Superior temporal gyrus (tissue), 1 donor: ENCODE measurements around the gene CPM.
"Not testable (repeated sequence)": the region's sequence is repeated elsewhere in the genome, so short reads cannot be mapped to it uniquely, and the experiment has no call there.

Experiments
- DNase-seq: peaks from one replicate; pipeline ENCODE4 v3.0.0-alpha.2; 2016; ENCODE audit errors: extremely low spot score

CPM gene

GRCh38 chr12:68851592-68852306 is 81.2 kb downstream of the CPM start:
- peak; percentile 50 for DNase-seq

GRCh38 chr12:68850390-68850789 is 82.6 kb downstream of the CPM start:
- DNase-seq = no peak

DNA sequence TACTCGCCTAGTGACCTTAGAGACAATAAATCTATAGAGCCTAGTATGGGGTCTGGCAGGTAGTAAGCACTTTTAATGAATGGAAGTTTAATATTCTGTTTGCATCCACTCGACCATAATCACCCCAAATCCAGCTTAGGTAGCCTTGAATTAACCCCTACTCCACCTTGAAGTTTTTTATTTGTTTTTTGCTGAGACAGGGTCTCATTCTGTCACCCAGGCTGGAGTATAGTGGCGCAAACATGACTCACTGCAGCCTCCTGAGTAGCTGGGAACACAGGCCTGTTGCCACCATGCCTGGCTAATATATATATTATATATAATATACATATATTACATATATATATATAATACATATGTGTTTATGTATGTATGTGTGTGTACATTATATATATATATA is 86.2 kb downstream of the CPM start:
- no peak for DNase-seq

GRCh38 chr12:68844788-68845695 is 87.9 kb downstream of the CPM start:
- DNase-seq = no peak

DNA sequence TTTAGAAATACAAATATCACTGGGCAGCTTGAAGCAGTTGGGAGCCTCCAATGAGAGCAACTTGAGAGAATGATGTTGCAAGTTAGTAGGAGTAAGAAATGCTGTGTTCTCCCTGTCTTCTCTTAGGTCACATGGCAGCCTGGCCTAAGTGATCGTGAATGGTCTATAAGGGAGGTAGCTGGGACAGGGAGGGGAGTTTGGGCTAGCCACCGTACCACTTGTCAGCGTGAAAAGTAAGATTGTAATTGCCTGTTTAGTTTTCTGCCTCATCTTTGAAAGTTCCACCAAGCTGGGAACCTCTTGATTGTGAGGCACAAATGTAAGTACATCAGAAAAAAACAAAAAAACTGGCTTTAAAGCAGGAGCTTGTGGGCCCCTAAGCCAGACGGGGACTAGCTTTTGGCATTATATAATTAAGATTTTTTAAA is 88.6 kb downstream of the CPM start:
- no peak for DNase-seq

- DNase-seq = no peak
Observed at GRCh38 chr12:68842784-68843567, 90.0 kb downstream of the CPM start.

- no peak for DNase-seq
Observed at GRCh38 chr12:68842123-68842522, 90.8 kb downstream of the CPM start.

DNA sequence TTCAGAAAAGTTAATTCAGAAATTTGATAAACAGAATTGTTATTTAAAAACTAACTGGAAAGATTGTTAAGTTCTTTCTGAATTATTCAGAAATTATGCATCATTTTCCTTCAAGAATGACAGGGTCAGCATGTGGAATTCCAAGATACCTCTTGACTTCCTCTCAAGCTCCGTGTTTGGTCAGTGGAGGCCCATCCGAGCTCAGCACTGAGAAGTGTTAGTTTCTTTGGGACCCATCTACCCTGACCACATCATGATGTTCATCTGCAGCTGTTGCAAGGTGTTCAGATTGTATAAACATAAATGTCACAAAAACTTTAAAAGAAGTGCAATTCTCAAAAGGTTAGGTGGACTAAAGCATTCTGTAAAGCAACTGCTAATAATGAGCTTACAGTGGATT is 91.3 kb downstream of the CPM start:
- no peak for DNase-seq

DNA sequence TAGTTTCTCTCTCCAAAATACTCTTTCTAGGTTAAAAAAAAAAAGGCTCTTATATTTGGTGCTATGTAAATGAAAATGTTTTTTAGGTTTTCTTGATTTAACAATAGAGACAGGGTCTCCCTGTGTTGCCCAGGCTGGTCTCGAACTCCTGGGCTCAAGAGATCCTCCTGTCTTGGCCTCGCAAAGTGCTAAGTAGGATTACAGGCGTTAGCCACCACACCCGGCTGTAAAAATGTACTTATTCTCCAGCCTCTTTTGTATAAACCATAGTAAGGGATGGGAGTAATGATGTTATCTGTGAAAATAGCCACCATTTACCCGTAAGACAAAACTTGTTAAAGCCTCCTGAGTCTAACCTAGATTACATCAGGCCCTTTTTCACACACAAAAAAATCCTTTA is 91.8 kb downstream of the CPM start:
- DNase-seq = not testable (repeated sequence)

- DNase-seq = no peak
Observed at GRCh38 chr12:68839183-68840147, 93.5 kb downstream of the CPM start.

- DNase-seq = no peak
Observed at GRCh38 chr12:68838046-68838886, 94.7 kb downstream of the CPM start.

DNA sequence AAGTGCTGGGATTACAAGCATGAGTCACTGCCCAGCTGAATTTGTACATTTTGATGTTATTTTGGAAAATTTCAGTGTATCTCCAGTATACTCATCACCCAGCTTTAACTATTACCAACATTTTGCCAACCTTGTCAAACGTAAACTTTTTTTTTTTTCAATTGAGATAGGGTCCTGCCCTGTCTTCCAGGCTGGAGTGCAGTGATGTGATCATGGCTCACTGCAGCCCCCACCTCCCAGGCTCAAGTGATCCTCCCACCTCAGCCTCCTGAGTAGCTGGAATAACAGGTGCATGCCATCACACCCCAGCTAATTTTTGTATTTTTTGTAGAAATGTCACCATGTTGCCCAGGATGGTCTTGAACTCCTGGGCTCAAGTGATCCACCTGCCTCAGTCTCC is 95.8 kb downstream of the CPM start:
- no peak for DNase-seq

GRCh38 chr12:68835333-68835908 is 97.5 kb downstream of the CPM start:
- DNase-seq = no peak

DNA sequence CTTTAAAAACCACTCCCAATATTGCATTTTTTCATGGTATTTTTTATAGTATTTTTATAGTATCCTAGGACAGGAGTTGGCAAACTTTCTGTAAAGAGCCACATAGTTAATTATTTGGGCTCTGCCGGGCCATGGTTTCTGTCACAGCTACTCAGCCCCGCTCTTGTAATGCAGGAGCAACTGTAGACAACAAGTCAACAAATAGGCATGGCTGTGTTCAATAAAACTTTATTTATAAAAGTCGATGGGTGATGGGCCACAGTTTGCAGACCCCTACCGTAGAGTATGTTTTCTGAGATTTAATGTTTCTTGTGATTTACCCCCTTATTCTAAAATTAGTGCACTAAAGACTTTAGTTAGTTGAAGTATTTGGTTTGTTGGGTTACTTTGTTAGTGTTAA is 99.5 kb downstream of the CPM start:
- no peak for DNase-seq

DNA sequence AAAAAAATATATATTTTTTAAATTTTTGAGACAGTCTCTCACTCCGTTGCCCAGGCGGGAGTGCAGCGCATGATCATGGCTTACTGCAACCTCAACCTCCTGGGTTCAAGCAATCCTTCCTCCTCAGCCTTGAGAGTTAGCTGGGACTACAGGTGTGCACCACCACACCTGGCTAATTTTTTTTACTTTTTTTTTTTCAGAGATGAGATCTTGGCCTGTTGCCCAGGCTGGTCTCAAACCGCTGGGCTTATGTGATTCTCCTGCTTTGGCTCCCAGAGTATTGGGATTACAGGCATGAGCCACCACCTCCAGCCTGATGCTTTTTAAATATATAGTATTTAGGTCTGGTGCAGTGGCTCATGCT is 100.5 kb downstream of the CPM start:
- DNase-seq = no peak

- DNase-seq = no peak
Observed at GRCh38 chr12:68831751-68832503, 101.0 kb downstream of the CPM start.

GRCh38 chr12:68831272-68831671 is 101.7 kb downstream of the CPM start:
- no peak for DNase-seq

DNA sequence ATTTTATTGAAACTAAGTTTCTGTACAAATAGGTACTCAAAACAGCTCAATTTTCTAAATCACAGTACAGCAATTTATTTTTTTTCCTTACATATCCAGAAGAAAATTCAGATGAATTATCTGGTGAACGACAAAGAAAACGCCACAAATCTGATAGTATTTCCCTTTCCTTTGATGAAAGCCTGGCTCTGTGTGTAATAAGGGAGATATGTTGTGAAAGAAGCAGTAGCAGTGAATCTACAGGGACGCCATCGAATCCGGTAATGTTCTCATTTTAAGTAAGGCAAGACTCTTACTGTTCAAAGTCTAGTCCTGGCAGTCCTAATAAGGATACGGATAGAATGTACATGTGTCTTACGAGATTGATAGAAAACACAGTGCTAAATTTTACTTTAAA is 104.3 kb downstream of the CPM start:
- DNase-seq = no peak
